ENCODE data around the gene FOXC1.

The FOXC1 gene

GRCh38 chr6:1619673-1620503 is 10.2 kb downstream of the FOXC1 start:
- H3K4me3 ChIP-seq (ENCODE audit: low read depth, low read length), result no peak overlapping the region
- no peak for DNase-seq (ENCODE audit: low read depth)
- TF ChIP-seq CTCF (IDR thresholded peaks at IDR 0.05; ENCODE audit: low read depth, low read length, missing control alignments), result no peak

GRCh38 chr6:1620504-1621069 is 10.9 kb downstream of the FOXC1 start:
- no peak overlapping the region for H3K4me3 ChIP-seq (ENCODE audit: low read depth, low read length)
- TF ChIP-seq CTCF (IDR thresholded peaks at IDR 0.05; ENCODE audit: low read depth, low read length, missing control alignments), result no peak
- DNase-seq (ENCODE audit: low read depth), result no peak

GRCh38 chr6:1621070-1621701 is 11.5 kb downstream of the FOXC1 start:
- TF ChIP-seq CTCF (IDR thresholded peaks at IDR 0.05; ENCODE audit: low read depth, low read length, missing control alignments), result no peak
- no peak overlapping the region for H3K4me3 ChIP-seq (ENCODE audit: low read depth, low read length)
- no peak for DNase-seq (ENCODE audit: low read depth)

GRCh38 chr6:1622220-1622850 is 12.6 kb downstream of the FOXC1 start:
- H3K4me3 ChIP-seq (ENCODE audit: low read depth, low read length), result no peak overlapping the region
- no peak for TF ChIP-seq CTCF (IDR thresholded peaks at IDR 0.05; ENCODE audit: low read depth, low read length, missing control alignments)
- no peak for DNase-seq (ENCODE audit: low read depth)

DNA sequence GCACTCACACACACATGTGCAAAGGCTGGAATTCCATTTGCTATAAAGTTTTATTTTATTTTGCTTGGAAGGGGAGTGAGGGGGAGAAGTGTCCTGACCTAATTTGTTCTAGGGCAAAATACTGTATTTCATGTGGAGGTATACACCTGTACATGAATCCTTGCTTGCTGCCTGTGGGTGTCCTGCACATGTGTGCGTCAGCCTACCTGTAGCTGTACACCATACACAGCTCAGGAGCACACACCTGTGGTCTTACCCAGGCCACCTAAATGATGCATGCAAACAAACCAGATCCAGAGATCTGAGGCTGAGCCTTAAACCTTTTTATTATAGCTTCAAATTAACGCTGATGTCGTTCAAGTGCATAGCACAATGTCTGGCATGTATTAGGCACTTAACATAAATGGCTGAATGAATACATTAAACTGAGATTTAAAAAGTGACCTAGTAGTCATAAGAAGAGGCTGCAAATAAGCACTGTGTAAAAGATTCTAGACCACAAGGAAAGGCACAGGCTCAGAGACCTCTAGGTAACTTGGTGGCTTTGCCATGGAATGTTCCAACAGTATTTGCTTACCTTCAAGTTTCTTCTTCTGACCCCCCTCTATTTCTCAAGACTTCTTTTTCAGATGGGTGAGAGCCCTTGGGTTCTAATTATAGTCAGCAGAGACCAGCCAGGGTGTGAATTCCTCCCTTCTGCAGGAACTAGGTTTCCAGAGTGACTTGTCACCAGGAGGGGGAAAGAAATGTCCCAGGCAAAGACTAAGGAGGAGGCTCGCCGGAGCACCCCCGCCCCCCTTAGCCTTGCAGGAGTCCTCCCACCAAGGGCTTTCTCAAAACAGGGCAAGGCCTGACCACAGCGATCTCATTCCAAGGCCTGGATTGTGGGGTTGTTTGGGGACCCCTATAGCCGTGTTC is 13.4 kb downstream of the FOXC1 start:
- H3K4me3 ChIP-seq (ENCODE audit: low read depth, low read length), result no peak overlapping the region
- DNase-seq (ENCODE audit: low read depth), result no peak
- no peak for TF ChIP-seq CTCF (IDR thresholded peaks at IDR 0.05; ENCODE audit: low read depth, low read length, missing control alignments)

DNA sequence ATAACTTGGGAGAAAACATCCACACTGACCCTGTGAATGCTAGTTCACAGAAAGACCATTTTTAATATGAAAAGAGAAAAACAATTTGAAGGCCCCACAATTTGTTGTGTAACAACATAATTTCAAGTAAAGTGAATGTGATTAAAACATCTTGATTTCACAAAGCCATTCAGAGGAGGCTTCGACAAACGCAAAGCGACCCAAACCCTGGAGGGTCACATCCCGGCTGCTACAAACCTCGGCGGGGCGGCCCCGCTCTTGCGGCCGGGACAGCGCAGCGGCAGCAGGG is 14.0 kb downstream of the FOXC1 start:
- DNase-seq (ENCODE audit: low read depth), result no peak
- H3K4me3 ChIP-seq (ENCODE audit: low read depth, low read length), result no peak overlapping the region
- no peak for TF ChIP-seq CTCF (IDR thresholded peaks at IDR 0.05; ENCODE audit: low read depth, low read length, missing control alignments)

Data from GM12864 (cell line).